CD4-positive, alpha-beta memory T cell (primary cell): Measurements from ENCODE around the gene FSTL4. TPM values are rescaled to one million over a fixed set of nuclear protein-coding genes. Genes with fewer than 3 reads are reported as not detected.

ENCODE experiments used
- CTCF ChIA-PET: fragments of 350-600 bp; sonication (Branson Sonifier 250); formaldehyde crosslinking; loops from one replicate; lab custom pipeline; 2021; ENCODE audit warnings: inconsistent platforms; ENCODE audit not compliant: partially characterized antibody; lab: Charles Lee
- POLR2A ChIA-PET: fragments of 350-600 bp; sonication (Branson Sonifier 250); formaldehyde crosslinking; loops from one replicate; lab custom pipeline; 2021; ENCODE audit not compliant: partially characterized antibody; lab: Charles Lee
- DNase-seq, 5 donors: peaks; one replicate each; pipeline versions ENCODE4 v3.0.0 to v3.0.0-alpha.2; 2020 to 2022; ENCODE audit warnings: mixed read lengths in 1 of 5
- H3K27ac ChIP-seq: one replicate; pipeline ENCODE4 v1.7.0; 2013; ENCODE audit warnings: low read depth, low read length
- H3K27me3 ChIP-seq: 2 replicates; pipeline ENCODE4 v1.7.0; 2013; ENCODE audit warnings: mild to moderate bottlenecking, low read length, moderate library complexity; ENCODE audit not compliant: insufficient read depth
- H3K36me3 ChIP-seq: 2 replicates; pipeline ENCODE4 v1.7.0; 2013; ENCODE audit warnings: mild to moderate bottlenecking, low read length, moderate library complexity; ENCODE audit not compliant: insufficient read depth
- H3K4me1 ChIP-seq: 2 replicates; pipeline ENCODE4 v1.7.0; 2013; ENCODE audit warnings: mild to moderate bottlenecking, low read length, moderate library complexity; ENCODE audit not compliant: insufficient read depth
- H3K4me3 ChIP-seq, 2 donors: one replicate each; pipeline ENCODE4 v1.7.0; 2013; ENCODE audit warnings: low read length in 2 of 2, mild to moderate bottlenecking in 1 of 2
- H3K9me3 ChIP-seq, 2 donors: one replicate each; pipeline ENCODE4 v1.7.0; 2013; ENCODE audit warnings: low read length in 2 of 2, control low read depth in 1 of 2; ENCODE audit not compliant: control insufficient read depth in 1 of 2
- H3K27ac Mint-ChIP-seq, 7 donors: one replicate each; pipeline ENCODE4 v1.8.0; 2020 to 2021; ENCODE audit warnings: mixed read lengths in 7 of 7, mild to moderate bottlenecking in 6 of 7, inconsistent platforms in 3 of 7, moderate library complexity in 3 of 7
- H3K27me3 Mint-ChIP-seq, 2 donors: one replicate each; pipeline ENCODE4 v1.8.0; 2020 to 2021; ENCODE audit warnings: mixed read lengths in 2 of 2
- H3K36me3 Mint-ChIP-seq, 2 donors: one replicate each; pipeline ENCODE4 v1.8.0; 2020 to 2021; ENCODE audit warnings: mixed read lengths in 2 of 2, inconsistent platforms in 1 of 2, mild to moderate bottlenecking in 1 of 2
- H3K4me1 Mint-ChIP-seq, 4 donors: one replicate each; pipeline ENCODE4 v1.8.0; 2020 to 2021; ENCODE audit warnings: mixed read lengths in 4 of 4, mild to moderate bottlenecking in 1 of 4
- H3K4me3 Mint-ChIP-seq, 8 donors: one replicate each; pipeline ENCODE4 v1.8.0; 2020 to 2021; ENCODE audit warnings: mixed read lengths in 8 of 8, mild to moderate bottlenecking in 7 of 8, moderate library complexity in 6 of 8, inconsistent platforms in 3 of 8
- H3K9me3 Mint-ChIP-seq, 8 donors: one replicate each; pipeline ENCODE4 v1.8.0; 2020 to 2021; ENCODE audit warnings: mixed read lengths in 8 of 8, mild to moderate bottlenecking in 5 of 8, inconsistent platforms in 3 of 8, moderate library complexity in 1 of 8
- intact Hi-C: fragments of 100-400 bp; cut with micrococcal nuclease; formaldehyde crosslinking; loops from one replicate; pipeline ENCODE4 v1.15.1; 2023
- polyA plus RNA-seq, 2 donors: library from polyadenylated mRNA; unstranded; fragments of 300-500 nt; fragmentation: Illumina TruSeq; gene quantifications; one replicate each; pipeline ENCODE4 v1.2.3, GENCODE V29; 2021
- total RNA-seq, 2 experiments: library from RNA; stranded (reverse); gene quantifications; one replicate each; pipeline ENCODE4 v1.2.3, GENCODE V29; 2021

The FSTL4 gene
- total and polyA plus RNA-seq, 4 experiments from 2014 or later: not detected

DNA sequence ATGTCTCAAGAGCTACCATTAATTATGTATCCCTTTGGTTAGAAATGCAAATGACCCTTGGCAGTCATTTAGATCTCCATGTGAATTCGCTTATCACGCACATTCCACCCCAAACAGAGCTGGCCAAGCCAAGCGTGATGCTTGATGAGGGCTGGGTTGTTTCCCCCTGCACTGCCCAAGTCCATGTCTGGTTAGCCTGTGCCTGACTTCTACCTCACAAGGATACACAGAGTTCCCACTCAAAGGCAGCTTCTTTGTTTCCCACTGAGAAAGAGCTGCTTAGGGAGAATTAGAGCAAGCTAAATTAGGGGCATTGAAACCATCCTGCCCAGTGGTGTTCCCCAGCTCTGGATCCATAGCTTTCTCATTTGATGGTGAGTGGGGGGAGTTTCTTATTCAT is 87.2 kb downstream of the FSTL4 start:
- Mint-ChIP-seq H3K36me3 (no peaks in the 10 kb centered on the region), H3K27ac (no peak overlapping the region), H3K4me3 (no peak overlapping the region), H3K27me3 (peaks cover 11 to 14% of the 10 kb centered on the region in 2 donors), H3K4me1 (no peaks in the 10 kb centered on the region), H3K9me3 (no peaks in the 10 kb centered on the region)
- H3K9me3 ChIP-seq: no peaks in the 10 kb centered on the region
- POLR2A ChIA-PET: no interaction called here
- no peaks in the 10 kb centered on the region for H3K4me1 ChIP-seq
- no peak for DNase-seq
- H3K4me3 ChIP-seq: no peak overlapping the region
- no peaks in the 10 kb centered on the region for H3K36me3 ChIP-seq
- no peaks in the 10 kb centered on the region for H3K27me3 ChIP-seq
- H3K27ac ChIP-seq: no peak overlapping the region
- CTCF ChIA-PET: no interaction called here
- intact Hi-C loops: no loop called here

DNA sequence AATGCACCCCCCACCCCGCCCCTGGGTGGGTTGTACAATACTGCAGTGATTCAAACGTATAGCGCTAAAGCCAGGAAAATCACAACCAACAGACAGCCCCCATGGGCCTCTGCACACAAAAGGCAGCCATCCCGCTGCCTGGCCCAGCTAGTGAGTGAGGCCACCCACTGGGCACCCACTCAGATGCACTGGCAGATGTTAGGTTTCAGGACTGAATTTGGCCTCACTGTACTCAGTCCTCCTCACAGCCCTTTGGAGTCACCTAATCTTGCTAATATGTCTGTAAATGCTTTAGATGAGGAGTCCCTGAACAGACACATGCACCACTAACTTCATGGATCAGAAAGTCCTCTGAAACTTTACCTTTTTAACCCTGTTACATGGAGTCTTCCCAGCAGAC is 87.7 kb downstream of the FSTL4 start:
- intact Hi-C loops: no loop called here
- Mint-ChIP-seq H3K4me1 (no peaks in the 10 kb centered on the region), H3K4me3 (no peak overlapping the region), H3K27ac (no peak overlapping the region), H3K27me3 (peaks cover 11 to 14% of the 10 kb centered on the region in 2 donors), H3K9me3 (no peaks in the 10 kb centered on the region), H3K36me3 (no peaks in the 10 kb centered on the region)
- Histone ChIP-seq H3K4me1 (no peaks in the 10 kb centered on the region), H3K4me3 (no peak overlapping the region), H3K27ac (no peak overlapping the region), H3K27me3 (no peaks in the 10 kb centered on the region), H3K9me3 (no peaks in the 10 kb centered on the region), H3K36me3 (no peaks in the 10 kb centered on the region)
- POLR2A ChIA-PET: no interaction called here
- CTCF ChIA-PET: no interaction called here
- no peak for DNase-seq

DNA sequence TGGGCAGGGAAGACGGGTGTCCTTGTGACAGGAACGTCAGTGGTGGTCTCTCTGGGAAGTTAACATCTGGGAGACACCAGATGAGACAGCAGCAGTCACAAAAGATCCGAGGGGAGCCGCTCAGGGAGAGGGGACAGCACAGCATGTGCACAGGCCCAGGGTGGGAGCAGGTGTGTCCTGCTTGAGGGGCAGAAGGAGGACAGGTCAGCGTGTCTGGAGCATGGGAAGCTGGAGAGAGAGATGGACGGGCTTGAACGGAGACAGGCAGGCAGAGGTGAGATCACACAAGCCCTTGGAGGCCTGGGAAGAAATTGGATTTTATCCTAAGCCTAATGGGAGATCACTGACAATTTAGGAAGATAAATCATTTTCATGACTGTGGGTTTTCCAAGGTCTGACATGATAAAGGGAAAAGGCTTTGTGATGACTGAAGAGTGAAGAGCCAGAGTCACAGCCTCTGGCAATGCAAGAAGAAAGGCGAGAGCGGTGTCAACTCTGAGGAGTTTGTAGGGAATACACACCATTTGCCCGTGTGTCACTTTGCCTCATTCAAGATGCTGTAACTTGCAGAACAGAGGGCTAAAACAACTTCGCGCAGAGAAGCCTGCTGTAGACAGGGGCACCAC is 88.3 kb downstream of the FSTL4 start:
- no peaks in the 10 kb centered on the region for H3K4me1 Mint-ChIP-seq
- H3K27ac ChIP-seq: no peak overlapping the region
- intact Hi-C loops: no loop called here
- no peak overlapping the region for H3K27ac Mint-ChIP-seq
- no peaks in the 10 kb centered on the region for H3K4me1 ChIP-seq
- H3K4me3 Mint-ChIP-seq: no peak overlapping the region
- no peaks in the 10 kb centered on the region for H3K36me3 Mint-ChIP-seq
- POLR2A ChIA-PET: no interaction called here
- peaks cover 11 to 14% of the 10 kb centered on the region in 2 donors for H3K27me3 Mint-ChIP-seq
- H3K36me3 ChIP-seq: no peaks in the 10 kb centered on the region
- no peak overlapping the region for H3K4me3 ChIP-seq
- no peaks in the 10 kb centered on the region for H3K9me3 Mint-ChIP-seq
- no peaks in the 10 kb centered on the region for H3K9me3 ChIP-seq
- DNase-seq: no peak
- no peaks in the 10 kb centered on the region for H3K27me3 ChIP-seq
- CTCF ChIA-PET: no interaction called here

DNA sequence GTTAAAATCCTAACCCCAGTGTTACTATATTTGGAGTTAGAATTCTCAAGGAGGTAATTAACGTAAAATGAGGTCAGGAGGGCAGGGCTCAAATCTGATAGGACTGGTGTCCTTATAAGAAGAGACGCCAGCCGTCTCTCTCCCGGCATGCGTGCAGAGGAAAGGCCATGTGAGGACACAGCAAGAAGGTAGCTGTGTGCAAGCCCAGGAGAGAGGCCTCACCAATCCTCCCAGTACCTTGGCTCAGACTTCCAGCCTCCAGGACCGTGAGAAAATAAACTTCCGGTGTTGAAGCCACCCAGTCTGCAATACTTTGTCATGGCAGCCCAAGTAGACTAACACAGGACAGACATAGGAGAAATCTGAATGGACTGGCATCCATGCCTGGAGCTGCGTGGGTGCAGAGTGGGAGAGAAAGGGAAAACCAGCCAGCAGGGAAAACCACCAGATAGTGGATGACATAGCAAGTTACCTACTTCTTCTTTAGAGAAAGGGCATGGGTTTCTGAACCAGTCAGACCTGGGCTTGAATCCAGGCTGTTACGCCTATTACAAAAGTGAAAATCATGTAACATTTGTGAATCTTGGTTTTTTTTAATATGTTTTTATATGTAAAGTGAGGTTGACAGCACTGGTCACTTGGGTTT is 89.2 kb downstream of the FSTL4 start:
- Histone ChIP-seq H3K4me1 (no peaks in the 10 kb centered on the region), H3K27ac (no peak overlapping the region), H3K36me3 (no peaks in the 10 kb centered on the region), H3K27me3 (no peaks in the 10 kb centered on the region), H3K9me3 (no peaks in the 10 kb centered on the region), H3K4me3 (no peak overlapping the region)
- Mint-ChIP-seq H3K27me3 (peaks cover 11 to 14% of the 10 kb centered on the region in 2 donors), H3K4me3 (no peak overlapping the region), H3K9me3 (no peaks in the 10 kb centered on the region), H3K36me3 (no peaks in the 10 kb centered on the region), H3K27ac (peak overlapping the region in 2 of 7 donors; percentile 12 to 51), H3K4me1 (no peaks in the 10 kb centered on the region)
- ChIA-PET POLR2A (no interaction called here), CTCF (no interaction called here)
- intact Hi-C loops: no loop called here
- no peak for DNase-seq

DNA sequence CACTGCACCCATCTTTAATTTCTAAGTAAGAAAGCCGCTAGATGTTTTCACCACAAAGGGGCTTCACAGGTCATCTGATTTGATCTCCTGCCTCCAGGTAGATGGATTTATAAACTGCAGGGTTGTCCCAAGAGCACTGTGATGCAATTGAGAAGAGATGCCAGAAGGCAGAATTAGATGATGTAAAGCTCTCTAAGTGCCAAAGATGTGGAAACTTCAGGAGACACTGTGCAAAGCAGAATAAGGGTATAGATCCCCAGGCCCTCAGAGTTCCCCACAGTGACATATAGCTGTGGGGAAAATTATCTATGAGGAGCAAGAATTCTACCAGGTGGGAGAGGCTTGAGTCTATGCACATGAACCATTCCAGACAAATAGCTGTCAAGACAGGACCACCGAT is 90.5 kb downstream of the FSTL4 start:
- H3K4me3 Mint-ChIP-seq: no peak overlapping the region

DNA sequence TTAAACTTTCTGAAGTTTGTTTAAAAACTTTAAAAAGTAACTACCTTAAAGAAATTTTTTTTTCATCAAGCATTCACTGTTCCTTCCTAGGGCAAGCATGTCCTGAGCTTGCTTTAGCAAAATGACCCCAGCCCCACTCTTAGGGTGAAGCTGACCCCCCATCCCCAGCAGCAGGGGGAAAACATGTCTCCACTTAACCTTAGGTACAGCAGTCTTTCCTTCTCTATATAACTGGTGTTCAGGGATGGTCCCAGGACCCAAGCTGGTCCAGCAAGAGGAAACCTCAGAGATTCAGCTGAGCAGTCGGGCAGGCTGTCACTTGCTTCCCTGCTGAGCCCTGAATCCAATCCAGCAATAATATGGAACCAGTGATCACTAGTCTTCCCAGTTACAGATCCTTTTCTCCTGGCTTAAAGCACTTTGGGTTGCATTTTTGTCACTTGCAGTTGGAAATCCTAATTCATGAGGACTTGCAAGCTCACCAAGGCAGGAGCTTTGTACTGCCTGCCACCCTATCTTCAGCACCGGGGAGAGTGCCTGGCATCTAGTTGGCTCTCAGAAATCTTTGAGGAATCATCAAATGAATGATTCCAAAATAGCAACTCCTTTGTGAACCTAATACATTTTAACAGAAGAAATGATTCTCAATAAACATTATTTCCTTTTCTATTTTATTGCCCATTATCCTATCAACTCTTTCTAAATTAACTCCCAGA is 91.2 kb downstream of the FSTL4 start:
- H3K4me1 Mint-ChIP-seq: no peaks in the 10 kb centered on the region
- intact Hi-C loops: no loop called here
- ChIA-PET POLR2A (no interaction called here), CTCF (no interaction called here)
- peaks cover 9 to 13% of the 10 kb centered on the region in 2 donors for H3K27me3 Mint-ChIP-seq
- no peak overlapping the region for H3K27ac Mint-ChIP-seq
- no peaks in the 10 kb centered on the region for H3K9me3 ChIP-seq
- DNase-seq: no peak
- H3K4me3 ChIP-seq: no peak overlapping the region
- H3K4me1 ChIP-seq: no peaks in the 10 kb centered on the region
- peaks cover 0 to 2% (median 0%) of the 10 kb centered on the region in 8 donors for H3K9me3 Mint-ChIP-seq
- H3K27ac ChIP-seq: no peak overlapping the region
- H3K36me3 ChIP-seq: no peaks in the 10 kb centered on the region
- H3K36me3 Mint-ChIP-seq: no peaks in the 10 kb centered on the region
- no peaks in the 10 kb centered on the region for H3K27me3 ChIP-seq
- H3K4me3 Mint-ChIP-seq: no peak overlapping the region

More for the DNA sequence above, 90.5 kb downstream of the FSTL4 start:
- H3K36me3 ChIP-seq: no peaks in the 10 kb centered on the region
- Mint-ChIP-seq H3K9me3 (peaks cover 0 to 2% (median 0%) of the 10 kb centered on the region in 8 donors), H3K27ac (no peak overlapping the region), H3K36me3 (no peaks in the 10 kb centered on the region), H3K27me3 (peaks cover 12 to 13% of the 10 kb centered on the region in 2 donors), H3K4me1 (no peaks in the 10 kb centered on the region)
- intact Hi-C loops: no loop called here
- ChIA-PET CTCF (no interaction called here), POLR2A (no interaction called here)
- no peak overlapping the region for H3K4me3 ChIP-seq
- H3K27me3 ChIP-seq: no peaks in the 10 kb centered on the region
- no peaks in the 10 kb centered on the region for H3K4me1 ChIP-seq
- no peaks in the 10 kb centered on the region for H3K9me3 ChIP-seq
- DNase-seq: no peak
- H3K27ac ChIP-seq: no peak overlapping the region

DNA sequence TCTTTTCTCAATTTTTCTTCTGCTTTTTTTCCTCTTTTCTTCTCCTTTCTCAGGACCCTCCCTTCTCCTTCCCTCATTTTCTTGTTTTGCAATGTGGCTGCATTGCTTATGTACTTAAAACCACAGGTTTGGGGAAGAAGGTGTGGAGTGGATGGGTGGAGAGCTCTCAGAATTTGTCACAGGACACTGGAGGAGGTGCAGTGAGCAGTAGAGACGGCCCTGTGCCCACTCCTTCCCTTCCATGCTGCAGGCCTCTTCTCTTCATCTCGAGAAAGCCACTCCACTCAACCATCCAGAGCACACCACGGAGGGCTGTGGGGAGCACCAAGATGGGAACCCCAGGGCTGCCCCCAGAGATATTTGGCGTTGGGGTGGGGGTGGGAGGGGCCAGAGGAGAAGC is 92.3 kb downstream of the FSTL4 start:
- Mint-ChIP-seq H3K4me1 (no peaks in the 10 kb centered on the region), H3K9me3 (peaks cover 0 to 2% (median 0%) of the 10 kb centered on the region in 8 donors), H3K27ac (no peak overlapping the region), H3K4me3 (no peak overlapping the region), H3K36me3 (no peaks in the 10 kb centered on the region), H3K27me3 (peaks cover 7 to 13% of the 10 kb centered on the region in 2 donors)
- CTCF ChIA-PET: no interaction called here
- intact Hi-C loops: no loop called here
- Histone ChIP-seq H3K27ac (no peak overlapping the region), H3K4me3 (no peak overlapping the region), H3K36me3 (no peaks in the 10 kb centered on the region), H3K4me1 (no peaks in the 10 kb centered on the region), H3K9me3 (no peaks in the 10 kb centered on the region), H3K27me3 (no peaks in the 10 kb centered on the region)
- DNase-seq: no peak
- POLR2A ChIA-PET: no interaction called here
